Tibial nerve (tissue), 4 donors: ENCODE results near the gene SLC35A5. TPM values are rescaled to one million over a fixed set of nuclear protein-coding genes. Genes with fewer than 3 reads are reported as not detected.

Source experiments
- DNase-seq, 2 donors: peaks; one replicate each; pipeline ENCODE4 v3.0.0-alpha.2; 2019; ENCODE audit warnings: low spot score in 2 of 2
- H3K27ac ChIP-seq, 4 donors: fragments of 200-600 bp; sonication (generic) in 3 of 4; one replicate each; pipeline ENCODE4 v1.5.1; 2017 to 2019; ENCODE audit warnings: mild to moderate bottlenecking in 1 of 4
- H3K27me3 ChIP-seq, 2 donors: fragments of 200-600 bp; sonication (generic) in 1 of 2; one replicate each; pipeline versions ENCODE4 v1.5.1 to v1.6.0; 2017 to 2019
- H3K36me3 ChIP-seq, 3 donors: fragments of 200-600 bp; sonication (generic); one replicate each; pipeline ENCODE4 v1.5.1; 2018 to 2019
- H3K4me1 ChIP-seq, 4 donors: fragments of 200-600 bp; sonication (generic) in 3 of 4; one replicate each; pipeline ENCODE4 v1.5.1; 2017 to 2019
- H3K4me3 ChIP-seq, 4 donors: fragments of 200-600 bp; sonication (generic) in 3 of 4; one replicate each; pipeline ENCODE4 v1.5.1; 2017 to 2019; ENCODE audit warnings: mild to moderate bottlenecking in 1 of 4, moderate library complexity in 1 of 4
- H3K9me3 ChIP-seq, 4 donors: fragments of 200-600 bp; sonication (generic) in 3 of 4; one replicate each; pipeline ENCODE4 v1.5.1; 2017 to 2019
- EP300 ChIP-seq, 2 donors: sonication (generic); formaldehyde crosslinking; IDR thresholded peaks; one replicate each; pipeline ENCODE4 v1.6.1; 2017; ENCODE audit warnings: antibody characterized with exemption in 2 of 2, mild to moderate bottlenecking in 1 of 2
- POLR2A ChIP-seq, 2 donors: fragments of 450-650 bp; IDR thresholded peaks; one replicate each; pipeline ENCODE4 v1.6.1; 2017; ENCODE audit warnings: antibody characterized with exemption in 2 of 2, mild to moderate bottlenecking in 2 of 2, moderate library complexity in 2 of 2
- WGBS, 2 donors: methylation state at CpG; one replicate each; pipeline ENCODE4 v1.1.5; 2018; 5-methylcytosine and 5-hydroxymethylcytosine counted together
- total RNA-seq, 4 donors: library from RNA; depleted of rRNA; stranded (reverse); fragments of >200 nt; gene quantifications; one replicate each; pipeline ENCODE4 v1.1.0, GENCODE V29; 2016
- TF ChIP-seq, protein P1 (sequence below), 5 experiments: fragments of 200-600 bp in 3 of 5; fragments of 450-650 bp in 2 of 5; sonication (generic) in 3 of 5; IDR thresholded peaks; one replicate each; pipeline ENCODE4 v1.5.1; 2016 to 2019; ENCODE audit warnings: antibody characterized with exemption in 5 of 5, mild to moderate bottlenecking in 3 of 5, moderate library complexity in 2 of 5

The SLC35A5 gene
- total RNA-seq, 4 donors from 2014 or later: 19.0 to 30.4 (median 25.0) TPM

DNA sequence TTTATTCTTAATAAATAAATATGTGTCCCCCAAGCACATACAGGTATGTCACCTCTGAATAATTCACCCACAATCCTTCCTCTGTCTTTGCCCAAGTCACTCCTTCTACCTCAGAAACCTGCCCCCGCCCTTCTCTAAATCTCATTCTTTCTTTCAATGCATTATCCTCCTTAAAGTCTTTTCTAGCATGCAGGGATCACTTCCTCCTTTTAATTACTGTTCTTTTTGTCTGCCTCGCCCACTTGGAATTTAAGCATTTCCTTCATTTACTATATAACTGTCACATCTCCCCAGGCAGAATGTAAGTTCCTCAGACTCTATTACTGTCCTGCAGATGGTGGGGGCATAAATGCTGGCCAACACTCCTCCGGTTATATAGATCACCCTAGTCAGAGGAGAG, 71.3 kb downstream of the SLC35A5 start:
- H3K4me3 ChIP-seq: no peak overlapping the region
- WGBS, 2 donors: 50 to 57% methylated on average over 3 of the region's 3 CpGs
- no peaks in the 10 kb centered on the region for H3K27me3 ChIP-seq
- peaks cover 0 to 49% (median 7%) of the 10 kb centered on the region in 4 donors for H3K4me1 ChIP-seq
- TF ChIP-seq POLR2A (IDR thresholded peaks at IDR 0.05) (no peak), EP300 (IDR thresholded peaks at IDR 0.05) (no peak)
- TF ChIP-seq, protein P1, sequence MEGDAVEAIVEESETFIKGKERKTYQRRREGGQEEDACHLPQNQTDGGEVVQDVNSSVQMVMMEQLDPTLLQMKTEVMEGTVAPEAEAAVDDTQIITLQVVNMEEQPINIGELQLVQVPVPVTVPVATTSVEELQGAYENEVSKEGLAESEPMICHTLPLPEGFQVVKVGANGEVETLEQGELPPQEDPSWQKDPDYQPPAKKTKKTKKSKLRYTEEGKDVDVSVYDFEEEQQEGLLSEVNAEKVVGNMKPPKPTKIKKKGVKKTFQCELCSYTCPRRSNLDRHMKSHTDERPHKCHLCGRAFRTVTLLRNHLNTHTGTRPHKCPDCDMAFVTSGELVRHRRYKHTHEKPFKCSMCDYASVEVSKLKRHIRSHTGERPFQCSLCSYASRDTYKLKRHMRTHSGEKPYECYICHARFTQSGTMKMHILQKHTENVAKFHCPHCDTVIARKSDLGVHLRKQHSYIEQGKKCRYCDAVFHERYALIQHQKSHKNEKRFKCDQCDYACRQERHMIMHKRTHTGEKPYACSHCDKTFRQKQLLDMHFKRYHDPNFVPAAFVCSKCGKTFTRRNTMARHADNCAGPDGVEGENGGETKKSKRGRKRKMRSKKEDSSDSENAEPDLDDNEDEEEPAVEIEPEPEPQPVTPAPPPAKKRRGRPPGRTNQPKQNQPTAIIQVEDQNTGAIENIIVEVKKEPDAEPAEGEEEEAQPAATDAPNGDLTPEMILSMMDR (IDR thresholded peaks at IDR 0.05): no peak
- DNase-seq: no peak
- H3K9me3 ChIP-seq: no peaks in the 10 kb centered on the region
- no peaks in the 10 kb centered on the region for H3K36me3 ChIP-seq
- H3K27ac ChIP-seq: peak overlapping the region in 2 of 4 donors; percentile 43 to 44

DNA sequence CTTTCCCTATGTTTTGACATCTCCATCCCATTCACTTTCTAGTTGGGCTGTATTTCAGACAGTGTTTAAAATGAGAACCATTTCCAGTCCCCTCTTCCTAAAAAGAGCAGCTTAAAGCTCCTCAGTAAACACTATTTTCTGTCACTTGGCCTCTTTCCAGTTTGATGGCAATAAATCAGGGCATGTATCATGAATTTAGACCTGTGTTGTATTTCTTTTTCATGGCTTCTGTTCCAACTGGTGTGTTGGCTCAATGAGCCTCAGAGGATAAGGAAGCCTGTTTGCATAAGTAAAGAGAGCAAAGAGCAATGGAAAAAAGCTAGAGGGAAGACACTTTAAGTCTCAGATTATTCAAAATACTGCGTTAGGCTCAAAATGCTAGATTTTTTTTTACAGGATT, 71.9 kb downstream of the SLC35A5 start:
- no peak for DNase-seq
- TF ChIP-seq, protein P1 (IDR thresholded peaks at IDR 0.05): no peak
- TF ChIP-seq POLR2A (IDR thresholded peaks at IDR 0.05): no peak
- TF ChIP-seq EP300 (IDR thresholded peaks at IDR 0.05): no peak
- WGBS, 2 donors: 32 to 58% methylated on average over 1 of the region's 1 CpG
- no peaks in the 10 kb centered on the region for H3K27me3 ChIP-seq
- H3K4me1 ChIP-seq: peaks cover 0 to 47% (median 7%) of the 10 kb centered on the region in 4 donors
- H3K9me3 ChIP-seq: no peaks in the 10 kb centered on the region
- no peaks in the 10 kb centered on the region for H3K36me3 ChIP-seq
- peak overlapping the region in 2 of 4 donors; percentile 43 to 44 for H3K27ac ChIP-seq
- H3K4me3 ChIP-seq: no peak overlapping the region

DNA sequence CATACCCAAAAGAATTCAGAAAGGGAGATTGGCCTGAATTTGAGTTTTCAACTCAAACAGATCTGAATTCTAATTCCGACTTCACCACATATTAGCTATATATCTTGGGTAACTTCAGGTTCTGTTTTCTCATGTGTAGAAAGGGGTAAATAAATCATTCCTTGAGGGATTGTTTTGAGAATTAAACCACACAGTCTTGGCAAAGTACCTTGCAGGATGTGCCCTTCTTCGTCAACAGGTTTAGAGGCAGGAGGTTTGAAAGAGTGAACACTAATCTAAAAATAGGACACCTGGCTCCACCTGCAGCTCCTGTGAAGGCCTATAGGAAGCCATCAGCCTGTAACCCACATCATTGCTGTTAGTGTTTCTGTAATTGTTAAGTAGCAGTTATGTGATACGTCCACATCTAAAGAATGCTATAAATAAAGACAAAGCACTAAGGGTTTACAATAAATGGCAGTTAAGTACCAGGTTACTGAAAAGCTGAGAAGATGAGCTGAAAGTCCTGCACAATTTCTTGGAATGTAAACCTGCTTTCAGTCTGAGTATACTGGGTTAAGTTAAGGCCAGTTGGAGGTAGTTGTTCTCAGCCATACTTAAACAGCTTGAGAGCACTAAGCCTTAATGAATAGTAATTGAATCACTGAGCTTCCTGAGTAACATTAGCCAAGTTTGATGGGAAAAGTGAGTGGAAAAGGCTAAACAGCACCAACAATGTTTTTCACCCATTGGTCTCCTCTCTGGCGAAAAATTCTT, 73.1 kb downstream of the SLC35A5 start:
- H3K9me3 ChIP-seq: no peaks in the 10 kb centered on the region
- 81 to 84% methylated on average over 4 of the region's 4 CpGs for WGBS, 2 donors
- no peaks in the 10 kb centered on the region for H3K36me3 ChIP-seq
- no peaks in the 10 kb centered on the region for H3K27me3 ChIP-seq
- H3K4me1 ChIP-seq: peaks cover 0 to 54% (median 8%) of the 10 kb centered on the region in 4 donors
- peak overlapping the region; percentile 13 to 89 (median 63) for H3K27ac ChIP-seq
- TF ChIP-seq, protein P1 (IDR thresholded peaks at IDR 0.05): no peak
- TF ChIP-seq EP300 (IDR thresholded peaks at IDR 0.05) (no peak), POLR2A (IDR thresholded peaks at IDR 0.05) (no peak)
- no peak for DNase-seq
- H3K4me3 ChIP-seq: no peak overlapping the region

Other genes with a start within 250 kb of the SLC35A5 start
- gene CD200, start 228.9 kb upstream of the SLC35A5 start, total RNA-seq: 10 to 100 TPM in 2 of 4 donors, 1 to 10 TPM in 2; 4.5 to 12.6 (median 8.7) TPM
- gene BTLA, start 62.6 kb upstream of the SLC35A5 start, total RNA-seq: 1 to 10 TPM in 1 of 4 donors, under 1 TPM in 1, not detected in 2; 0.98 to 5.4 TPM
- 10 to 100 TPM; 37.0 to 83.7 (median 53.1) TPM for gene ATG3, start 83 bp upstream of the SLC35A5 start, total RNA-seq
- gene CCDC80, start 79.1 kb downstream of the SLC35A5 start, total RNA-seq: 100 to 1,000 TPM in 1 of 4 donors, 10 to 100 TPM in 3; 19.4 to 129 (median 31.1) TPM